B cell (primary cell): Measurements from ENCODE around the gene TBX20.
"Not testable (repeated sequence)": the region's sequence is repeated elsewhere in the genome, so short reads cannot be mapped to it uniquely, and the experiment has no call there.

Source experiments
- EZH2 ChIP-seq: IDR thresholded peaks from 2 replicates; pipeline ENCODE4 v1.6.1; 2012; ENCODE audit warnings: borderline replicate concordance, low read depth, mild to moderate bottlenecking, moderate library complexity, low read length; ENCODE audit not compliant: insufficient read depth, poor library complexity, severe bottlenecking
- TF ChIP-seq, protein P1 (sequence below): fragments of 200-600 bp; IDR thresholded peaks from one replicate; pipeline ENCODE4 v1.8.0; 2022; ENCODE audit warnings: antibody characterized with exemption, mild to moderate bottlenecking

DNA sequence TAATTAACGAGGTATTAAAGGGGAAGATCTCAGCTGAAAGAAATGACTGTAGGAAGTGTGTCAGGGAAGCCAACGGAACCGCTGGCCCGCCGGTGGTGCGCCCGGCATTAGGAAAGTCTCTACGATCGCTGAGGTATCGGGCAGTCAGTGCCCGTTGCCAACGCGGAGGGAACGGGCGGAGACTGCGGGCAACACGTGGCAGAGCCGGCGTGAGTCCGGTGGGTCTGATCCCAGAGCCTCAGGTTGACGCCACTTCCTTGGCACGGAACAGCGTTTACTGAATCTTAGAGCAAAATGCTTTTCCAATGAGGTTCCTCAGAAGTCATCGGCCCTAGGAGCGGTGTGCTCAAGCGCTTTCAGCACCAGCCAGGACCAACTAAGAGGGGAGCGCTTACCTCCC lies 67.1 kb downstream of the TBX20 start:
- TF ChIP-seq EZH2: not testable (repeated sequence)
- TF ChIP-seq, protein P1, sequence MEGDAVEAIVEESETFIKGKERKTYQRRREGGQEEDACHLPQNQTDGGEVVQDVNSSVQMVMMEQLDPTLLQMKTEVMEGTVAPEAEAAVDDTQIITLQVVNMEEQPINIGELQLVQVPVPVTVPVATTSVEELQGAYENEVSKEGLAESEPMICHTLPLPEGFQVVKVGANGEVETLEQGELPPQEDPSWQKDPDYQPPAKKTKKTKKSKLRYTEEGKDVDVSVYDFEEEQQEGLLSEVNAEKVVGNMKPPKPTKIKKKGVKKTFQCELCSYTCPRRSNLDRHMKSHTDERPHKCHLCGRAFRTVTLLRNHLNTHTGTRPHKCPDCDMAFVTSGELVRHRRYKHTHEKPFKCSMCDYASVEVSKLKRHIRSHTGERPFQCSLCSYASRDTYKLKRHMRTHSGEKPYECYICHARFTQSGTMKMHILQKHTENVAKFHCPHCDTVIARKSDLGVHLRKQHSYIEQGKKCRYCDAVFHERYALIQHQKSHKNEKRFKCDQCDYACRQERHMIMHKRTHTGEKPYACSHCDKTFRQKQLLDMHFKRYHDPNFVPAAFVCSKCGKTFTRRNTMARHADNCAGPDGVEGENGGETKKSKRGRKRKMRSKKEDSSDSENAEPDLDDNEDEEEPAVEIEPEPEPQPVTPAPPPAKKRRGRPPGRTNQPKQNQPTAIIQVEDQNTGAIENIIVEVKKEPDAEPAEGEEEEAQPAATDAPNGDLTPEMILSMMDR: not testable (repeated sequence)
